ENCODE measurements around the gene FAM168A.

The FAM168A gene

GRCh38 chr11:73402834-73403185 is 195.1 kb downstream of the FAM168A start:
- H3K4me3 ChIP-seq (ENCODE audit: low read depth in 1 of 2, low read length in 1 of 2) = no peak overlapping the region
- TF ChIP-seq CTCF (IDR thresholded peaks at IDR 0.05) = no peak
- peaks cover 43 to 49% of the 10 kb centered on the region in 2 experiments for H3K4me1 ChIP-seq (ENCODE audit: control insufficient read depth in 1 of 2, insufficient read depth in 1 of 2, low read depth in 1 of 2, low read length in 1 of 2)
- no peaks in the 10 kb centered on the region for H3K9me3 ChIP-seq
- no peaks in the 10 kb centered on the region for H3K27me3 ChIP-seq
- H3K27ac ChIP-seq = peak overlapping the region; percentile 77
- H3K36me3 ChIP-seq = peaks cover 87% of the 10 kb centered on the region

- no peaks in the 10 kb centered on the region for H3K27me3 ChIP-seq
- no peaks in the 10 kb centered on the region for H3K9me3 ChIP-seq
These were observed 195.7 kb downstream of the FAM168A start for GRCh38 chr11:73401924-73402833.

GRCh38 chr11:73401217-73401923 is 196.5 kb downstream of the FAM168A start:
- Histone ChIP-seq H3K27ac (peak overlapping the region; percentile 77), H3K4me1 (ENCODE audit: control insufficient read depth in 1 of 2, insufficient read depth in 1 of 2, low read depth in 1 of 2, low read length in 1 of 2) (peaks cover 33 to 35% of the 10 kb centered on the region in 2 experiments), H3K9me3 (no peaks in the 10 kb centered on the region), H3K4me3 (ENCODE audit: low read depth in 1 of 2, low read length in 1 of 2) (no peak overlapping the region), H3K27me3 (no peaks in the 10 kb centered on the region), H3K36me3 (peaks cover 87% of the 10 kb centered on the region)
- TF ChIP-seq CTCF (IDR thresholded peaks at IDR 0.05) = no peak

More at GRCh38 chr11:73401924-73402833, 195.7 kb downstream of the FAM168A start:
- no peak for TF ChIP-seq CTCF (IDR thresholded peaks at IDR 0.05)
- Histone ChIP-seq H3K4me3 (ENCODE audit: low read depth in 1 of 2, low read length in 1 of 2) (no peak overlapping the region), H3K36me3 (peaks cover 87% of the 10 kb centered on the region), H3K4me1 (ENCODE audit: control insufficient read depth in 1 of 2, insufficient read depth in 1 of 2, low read depth in 1 of 2, low read length in 1 of 2) (peaks cover 41 to 43% of the 10 kb centered on the region in 2 experiments), H3K27ac (peak overlapping the region; percentile 77)

GRCh38 chr11:73400293-73400692 is 197.6 kb downstream of the FAM168A start:
- H3K36me3 ChIP-seq = peaks cover 87% of the 10 kb centered on the region
- no peaks in the 10 kb centered on the region for H3K27me3 ChIP-seq
- H3K27ac ChIP-seq = peak overlapping the region; percentile 63
- TF ChIP-seq CTCF (IDR thresholded peaks at IDR 0.05) = no peak
- H3K4me3 ChIP-seq (ENCODE audit: low read depth in 1 of 2, low read length in 1 of 2) = no peak overlapping the region
- peaks cover 23 to 24% of the 10 kb centered on the region in 2 experiments for H3K4me1 ChIP-seq (ENCODE audit: control insufficient read depth in 1 of 2, insufficient read depth in 1 of 2, low read depth in 1 of 2, low read length in 1 of 2)
- H3K9me3 ChIP-seq = no peaks in the 10 kb centered on the region

- H3K36me3 ChIP-seq = peaks cover 92% of the 10 kb centered on the region
- no peak for TF ChIP-seq CTCF (IDR thresholded peaks at IDR 0.05)
- H3K27me3 ChIP-seq = no peaks in the 10 kb centered on the region
- H3K27ac ChIP-seq = peak overlapping the region; percentile 63
- no peaks in the 10 kb centered on the region for H3K9me3 ChIP-seq
- no peak overlapping the region for H3K4me3 ChIP-seq (ENCODE audit: low read depth in 1 of 2, low read length in 1 of 2)
- H3K4me1 ChIP-seq (ENCODE audit: control insufficient read depth in 1 of 2, insufficient read depth in 1 of 2, low read depth in 1 of 2, low read length in 1 of 2) = peaks cover 16 to 17% of the 10 kb centered on the region in 2 experiments
These were observed 198.3 kb downstream of the FAM168A start for GRCh38 chr11:73399636-73400035.
